GM19468 (cell line): ENCODE measurements around the gene GUCY2C.

ENCODE experiments used
- ATAC-seq: cut with Tn5 transposase; IDR thresholded peaks from one replicate; pipeline ENCODE4 v1.9.1; 2021; ENCODE audit warnings: mild to moderate bottlenecking, moderate library complexity, moderate number of reproducible peaks; ENCODE audit not compliant: unreplicated experiment; ENCODE audit errors: extremely low read depth

Gene GUCY2C

DNA sequence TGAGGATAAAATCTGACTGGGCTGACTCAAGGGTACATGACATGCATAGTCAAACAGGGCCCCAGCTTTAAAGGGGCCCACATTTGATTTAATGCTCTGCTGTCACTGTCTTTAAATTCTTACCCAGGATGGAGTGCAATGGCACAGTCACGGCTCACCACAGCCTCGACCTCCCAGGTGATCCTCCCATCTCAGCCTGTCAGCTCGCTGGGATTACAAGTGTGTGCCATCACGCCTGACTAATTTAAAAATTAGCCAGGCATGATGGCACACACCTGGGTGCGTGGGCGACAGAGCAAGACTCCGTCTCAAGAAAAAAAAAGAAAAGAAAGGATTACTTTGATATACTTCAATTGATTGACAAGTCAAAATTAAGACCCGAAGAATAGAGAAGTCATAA is 119.5 kb downstream of the GUCY2C start:
- ATAC-seq = no peak

GRCh38 chr12:14575585-14575984 is 120.8 kb downstream of the GUCY2C start:
- ATAC-seq = no peak

GRCh38 chr12:14573118-14573517 is 123.3 kb downstream of the GUCY2C start:
- no peak for ATAC-seq

DNA sequence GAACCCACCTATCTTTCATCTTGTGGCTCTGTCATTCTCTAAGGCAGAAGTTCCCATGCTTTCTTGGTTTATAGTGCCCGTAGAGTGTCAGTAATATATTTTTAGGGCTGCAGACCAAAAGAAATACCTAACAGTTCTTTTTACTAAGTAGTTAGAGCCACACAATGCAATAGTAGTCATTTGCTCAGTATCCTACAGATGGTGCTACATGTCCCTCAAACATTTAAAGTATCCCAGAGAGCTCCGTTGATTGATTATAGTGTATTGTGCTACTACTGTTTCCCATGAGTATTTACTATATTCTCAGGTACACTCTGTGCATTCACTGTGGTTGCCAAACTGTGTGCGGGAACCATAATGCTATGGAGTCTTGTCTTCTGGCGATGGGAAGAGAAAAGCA is 124.0 kb downstream of the GUCY2C start:
- no peak for ATAC-seq

DNA sequence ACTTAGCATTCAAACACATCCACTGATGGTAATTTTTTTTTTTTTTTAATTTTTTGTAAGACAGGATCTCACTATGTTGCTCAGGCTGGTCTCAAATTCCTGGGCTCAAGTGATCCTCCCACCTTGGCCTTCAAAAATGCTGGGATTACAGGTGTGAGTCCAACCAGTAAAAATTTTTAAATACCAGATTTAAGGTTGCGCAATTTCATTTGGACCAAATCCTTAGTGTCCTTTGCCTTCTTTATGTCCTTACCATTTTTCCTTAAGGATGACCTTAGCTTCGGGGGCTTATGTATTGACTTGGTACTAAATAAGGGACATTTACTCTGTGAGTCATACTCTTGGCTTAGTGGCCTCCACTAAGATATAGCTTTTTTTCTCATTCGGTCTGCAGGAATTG is 124.6 kb downstream of the GUCY2C start:
- no peak for ATAC-seq

DNA sequence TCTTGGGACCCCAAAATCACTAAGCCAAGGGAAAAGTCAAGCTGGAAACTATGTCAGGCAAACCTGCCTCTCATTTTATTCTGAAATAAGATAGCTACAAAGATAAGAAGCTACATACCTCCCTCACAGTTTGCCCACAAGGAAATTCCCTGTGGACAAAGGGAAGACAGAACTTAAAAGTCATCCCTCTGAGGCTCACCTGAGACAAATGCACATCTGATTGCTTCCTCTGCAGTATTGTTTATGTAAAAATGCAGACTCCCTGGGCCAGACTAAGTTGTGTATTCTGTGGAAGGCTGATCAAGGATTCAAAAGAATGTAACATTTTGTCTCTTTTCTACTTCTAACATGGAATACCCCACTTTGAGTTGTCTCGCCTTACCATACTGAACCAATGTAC is 126.2 kb downstream of the GUCY2C start:
- ATAC-seq = no peak

- ATAC-seq = peak; percentile 30
Observed at GRCh38 chr12:14567351-14568162, 128.8 kb downstream of the GUCY2C start, which contains the start of gene PLBD1. PLBD1 (minus strand) TSS chr12:14567883; CDS start chr12:14567696, 187 bp downstream.

DNA sequence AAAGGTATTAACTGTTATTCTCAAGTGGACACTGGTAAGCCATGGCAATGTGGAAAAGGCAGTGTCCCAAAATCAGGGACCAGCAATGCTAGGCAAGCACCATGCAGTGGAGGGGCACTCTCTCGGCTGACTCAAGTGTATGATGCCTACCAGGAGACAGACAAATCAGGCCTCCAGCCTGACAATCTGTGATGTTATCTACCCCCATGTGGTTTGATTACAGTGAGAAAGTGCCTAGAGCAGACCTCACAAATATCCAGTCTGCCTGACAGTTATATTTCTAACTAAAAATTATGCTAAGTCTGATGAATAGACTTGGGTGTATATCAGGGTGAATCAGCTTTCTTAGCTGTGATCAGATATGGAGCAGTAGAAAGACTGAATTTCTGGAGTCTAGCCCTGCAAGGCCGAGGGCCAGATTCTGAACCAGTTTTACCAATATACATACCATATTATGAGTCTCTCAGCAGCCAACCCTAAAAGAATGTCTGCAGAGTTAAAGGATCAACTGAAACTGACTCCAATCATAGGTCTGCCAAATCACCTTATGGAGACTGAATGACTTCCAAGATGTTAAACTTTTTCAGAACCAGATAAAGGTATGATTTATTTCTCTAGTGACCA is 132.0 kb downstream of the GUCY2C start:
- ATAC-seq = no peak

- ATAC-seq = no peak
Observed at GRCh38 chr12:14563046-14563445, 133.4 kb downstream of the GUCY2C start.
